CD4-positive, alpha-beta T cell treated with Interleukin-10 for 1 hour (primary cell): ENCODE data around the gene KIF13A.

Experiments
- DNase-seq: peaks from one replicate; pipeline ENCODE4 v3.0.0-alpha.2; 2020

The KIF13A gene

DNA sequence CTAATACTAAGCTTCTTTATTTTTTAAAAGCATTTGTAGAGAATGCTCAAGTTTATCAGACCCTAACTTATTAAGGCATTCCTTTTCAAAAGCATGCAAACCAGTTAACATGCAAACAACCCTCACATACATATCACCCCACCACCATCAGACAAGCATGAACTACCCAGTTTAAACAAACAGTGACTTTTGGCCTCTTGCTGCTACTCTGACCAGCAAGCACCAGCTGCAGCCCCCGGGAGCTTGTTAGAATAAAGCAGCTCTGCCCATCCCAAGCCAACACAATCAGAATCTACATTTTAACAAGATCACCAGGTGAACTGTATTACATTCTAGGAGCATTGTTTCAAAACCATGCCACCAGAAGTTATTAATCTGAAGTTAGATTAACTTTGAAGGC, 274.9 kb downstream of the KIF13A start:
- no peak for DNase-seq

DNA sequence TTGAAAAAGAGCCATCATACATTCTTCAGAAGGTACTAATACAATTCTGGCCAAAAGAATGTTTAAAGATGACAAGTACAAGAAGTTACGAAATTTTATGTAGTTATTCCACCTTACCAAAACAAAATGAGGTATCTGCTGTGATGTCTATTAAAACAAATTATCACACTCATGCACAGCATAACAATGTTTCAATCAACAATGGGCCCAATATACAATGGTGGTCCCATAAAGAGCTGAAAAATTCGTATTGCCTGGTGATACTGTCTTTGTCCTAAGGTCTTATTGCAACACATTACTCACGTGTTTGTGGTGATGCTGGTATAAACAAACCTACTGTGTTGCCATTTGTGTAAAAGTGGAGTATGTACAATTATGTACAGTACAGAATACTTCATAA, 277.1 kb downstream of the KIF13A start:
- DNase-seq = no peak

DNA sequence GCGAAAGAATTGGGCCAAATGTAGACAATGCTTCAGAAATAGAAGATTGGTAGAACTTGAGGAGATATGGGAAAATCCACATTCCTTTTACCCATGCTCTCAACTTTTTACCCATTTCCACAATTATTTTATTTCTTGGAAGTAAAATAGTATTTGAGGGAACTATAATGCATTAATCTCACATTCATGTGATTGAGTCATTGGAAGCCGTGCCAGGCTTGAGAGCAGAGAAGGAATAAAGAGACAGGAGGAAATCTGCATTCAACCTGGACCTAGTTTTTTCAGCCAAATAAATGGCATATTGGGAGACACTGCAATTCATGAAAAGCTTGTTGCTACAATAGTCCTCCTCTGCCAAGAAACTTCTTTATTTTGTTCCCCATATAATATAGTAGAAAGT, 278.0 kb downstream of the KIF13A start:
- no peak for DNase-seq
